T-cell (primary cell): ENCODE data around the gene DTX1. TPM values are rescaled to one million over a fixed set of nuclear protein-coding genes. Genes with fewer than 3 reads are reported as not detected.

Experiments used
- ATAC-seq, 4 experiments: fragments of 200-7000 bp in 3 of 4; fragments of 150-1000 bp in 1 of 4; cut with Tn5 transposase; replicated peaks in 1 of 4; 1 replicate in 3 of 4; 2 replicates in 1 of 4; pipeline ENCODE4 v1.10.0; 2021; ENCODE audit warnings: moderate library complexity in 3 of 4, mild to moderate bottlenecking in 2 of 4, moderate number of reproducible peaks in 1 of 4
- CTCF ChIA-PET, 2 donors: fragments of 300-600 bp; sonication (Branson Sonifier 250); formaldehyde crosslinking; loops; one replicate each; lab custom pipeline; 2022; ENCODE audit warnings: antibody characterized with exemption in 2 of 2; lab: Charles Lee
- POLR2A ChIA-PET, 2 donors: fragments of 300-600 bp; sonication (Branson Sonifier 250); formaldehyde crosslinking; loops; one replicate each; lab custom pipeline; 2022; ENCODE audit warnings: antibody characterized with exemption in 2 of 2; lab: Charles Lee
- DNase-seq, 35 experiments: peaks; one replicate each; pipeline versions ENCODE4 v3.0.0 to v3.0.0-alpha.2; 2013 to 2023
- H3K27ac ChIP-seq: one replicate; pipeline ENCODE4 v1.5.1; 2013; ENCODE audit warnings: low read length
- H3K27me3 ChIP-seq, 2 experiments: replicated peaks in 1 of 2; 1 replicate in 1 of 2; 2 replicates in 1 of 2; pipeline versions ENCODE4 v1.6.1 to v1.7.0; 2013; ENCODE audit warnings: low read length in 1 of 2, mixed read lengths in 1 of 2; ENCODE audit not compliant: control insufficient read depth in 2 of 2, insufficient read depth in 2 of 2; ENCODE audit errors: extremely low read depth in 1 of 2
- H3K36me3 ChIP-seq, 2 donors: 1 replicate in 1 of 2; 2 replicates in 1 of 2; pipeline versions ENCODE4 v1.6.1 to v1.7.0; 2013; ENCODE audit warnings: low read length in 1 of 2; ENCODE audit not compliant: control insufficient read depth in 2 of 2, insufficient read depth in 1 of 2; ENCODE audit errors: extremely low read depth in 1 of 2
- H3K4me1 ChIP-seq, 2 experiments: 1 replicate in 1 of 2; 2 replicates in 1 of 2; pipeline versions ENCODE4 v1.6.1 to v1.7.0; 2013; ENCODE audit warnings: low read length in 2 of 2, mixed read lengths in 1 of 2; ENCODE audit not compliant: insufficient read depth in 2 of 2, control insufficient read depth in 1 of 2; ENCODE audit errors: extremely low read depth in 1 of 2
- H3K4me3 ChIP-seq, 2 donors: 1 replicate in 1 of 2; 2 replicates in 1 of 2; pipeline versions ENCODE4 v1.5.1 to v1.7.0; 2013; ENCODE audit warnings: mild to moderate bottlenecking in 2 of 2, low read length in 1 of 2, moderate library complexity in 1 of 2; ENCODE audit not compliant: control insufficient read depth in 1 of 2; ENCODE audit errors: extremely low read depth in 1 of 2
- H3K9me3 ChIP-seq: 2 replicates; pipeline ENCODE4 v1.7.0; 2013
- H3K27ac Mint-ChIP-seq, 2 donors: one replicate each; pipeline ENCODE4 v1.8.0; 2020 to 2021; ENCODE audit warnings: mild to moderate bottlenecking in 2 of 2, mixed read lengths in 2 of 2
- H3K27me3 Mint-ChIP-seq, 2 donors: one replicate each; pipeline ENCODE4 v1.8.0; 2021 to 2022; ENCODE audit warnings: mixed read lengths in 2 of 2
- H3K36me3 Mint-ChIP-seq: one replicate; pipeline ENCODE4 v1.8.0; 2021; ENCODE audit warnings: mixed read lengths
- H3K4me1 Mint-ChIP-seq, 3 donors: one replicate each; pipeline ENCODE4 v1.8.0; 2020 to 2022; ENCODE audit warnings: mixed read lengths in 3 of 3, mild to moderate bottlenecking in 1 of 3
- H3K4me3 Mint-ChIP-seq, 3 donors: one replicate each; pipeline ENCODE4 v1.8.0; 2020 to 2022; ENCODE audit warnings: mild to moderate bottlenecking in 3 of 3, mixed read lengths in 3 of 3, moderate library complexity in 3 of 3
- H3K9me3 Mint-ChIP-seq, 3 donors: one replicate each; pipeline ENCODE4 v1.8.0; 2020 to 2022; ENCODE audit warnings: mixed read lengths in 3 of 3
- WGBS: methylation state at CpG from one replicate; pipeline ENCODE4 v1.1.5; 2013; ENCODE audit warnings: missing lambda C conversion rate; ENCODE audit not compliant: insufficient coverage; 5-methylcytosine and 5-hydroxymethylcytosine counted together
- total RNA-seq, 35 experiments: library from RNA in 6 of 35; stranded (reverse) in 6 of 35; fragments of 120-200 nt in 1 of 35; gene quantifications; one replicate each; pipeline versions ENCODE4 v1.2.1 to v1.2.4 and lab custom pipeline; 2013 to 2026

Gene DTX1
- total RNA-seq, 5 donors from 2014 or later (not counting 1 experiment from before 2014, with no cell fraction given) = 5.6 to 12.0 (median 10.4) TPM

GRCh38 chr12:113093409-113094101 is 37.0 kb downstream of the DTX1 start:
- Mint-ChIP-seq H3K4me3 (no peak overlapping the region), H3K9me3 (no peaks in the 10 kb centered on the region), H3K4me1 (peaks cover 61 to 73% (median 67%) of the 10 kb centered on the region in 3 donors), H3K27me3 (no peaks in the 10 kb centered on the region), H3K27ac (peak overlapping the region; percentile 28 to 57), H3K36me3 (peaks cover 4% of the 10 kb centered on the region)
- Histone ChIP-seq H3K4me3 (no peak overlapping the region), H3K27me3 (peaks cover 0 to 2% of the 10 kb centered on the region in 2 experiments), H3K27ac (no peak overlapping the region), H3K4me1 (peaks cover 37 to 72% of the 10 kb centered on the region in 2 experiments), H3K9me3 (no peaks in the 10 kb centered on the region), H3K36me3 (peaks cover 0 to 4% of the 10 kb centered on the region in 2 donors)
- ATAC-seq = no peak
- WGBS = 93% methylated on average over 21 of the region's 32 CpGs
- ChIA-PET POLR2A (interaction anchor here in 1 of 2 donors (0.6 kb wide), 1 partner anchor 1361 kb away, joined by 5 read pairs; no protein-coding TSS in a partner anchor), CTCF (no interaction called here)
- no peak for DNase-seq

GRCh38 chr12:113094738-113095137 is 38.2 kb downstream of the DTX1 start:
- WGBS = 96% methylated on average over 14 of the region's 16 CpGs
- H3K27me3 ChIP-seq = peaks cover 0 to 2% of the 10 kb centered on the region in 2 experiments
- CTCF ChIA-PET = interaction anchor here in 1 of 2 donors (0.6 kb wide), 1 partner anchor 128 kb away, joined by 7 read pairs; no protein-coding TSS in a partner anchor

GRCh38 chr12:113095405-113095804 is 38.9 kb downstream of the DTX1 start:
- H3K4me3 ChIP-seq = no peak overlapping the region
- H3K4me1 ChIP-seq = peaks cover 22 to 56% of the 10 kb centered on the region in 2 experiments
- H3K4me3 Mint-ChIP-seq = no peak overlapping the region
- no peak for ATAC-seq
- no peak overlapping the region for H3K27ac ChIP-seq
- ChIA-PET POLR2A (no interaction called here), CTCF (no interaction called here)
- no peaks in the 10 kb centered on the region for H3K27me3 Mint-ChIP-seq
- H3K4me1 Mint-ChIP-seq = peaks cover 49 to 62% (median 53%) of the 10 kb centered on the region in 3 donors
- 58% methylated on average over 4 of the region's 6 CpGs for WGBS
- peaks cover 0 to 2% of the 10 kb centered on the region in 2 experiments for H3K27me3 ChIP-seq
- H3K27ac Mint-ChIP-seq = peak overlapping the region; percentile 39 to 40
- H3K9me3 Mint-ChIP-seq = no peaks in the 10 kb centered on the region
- peaks cover 0 to 4% of the 10 kb centered on the region in 2 donors for H3K36me3 ChIP-seq
- peaks cover 4% of the 10 kb centered on the region for H3K36me3 Mint-ChIP-seq
- no peak for DNase-seq
- H3K9me3 ChIP-seq = no peaks in the 10 kb centered on the region

More at GRCh38 chr12:113094738-113095137, 38.2 kb downstream of the DTX1 start:
- Mint-ChIP-seq H3K4me1 (peaks cover 54 to 69% (median 60%) of the 10 kb centered on the region in 3 donors), H3K27ac (no peak overlapping the region), H3K9me3 (no peaks in the 10 kb centered on the region), H3K36me3 (peaks cover 4% of the 10 kb centered on the region), H3K27me3 (no peaks in the 10 kb centered on the region), H3K4me3 (no peak overlapping the region)
- POLR2A ChIA-PET = no interaction called here
- DNase-seq = no peak
- peaks cover 27 to 63% of the 10 kb centered on the region in 2 experiments for H3K4me1 ChIP-seq
- no peaks in the 10 kb centered on the region for H3K9me3 ChIP-seq
- peaks cover 0 to 4% of the 10 kb centered on the region in 2 donors for H3K36me3 ChIP-seq
- H3K27ac ChIP-seq = no peak overlapping the region
- no peak overlapping the region for H3K4me3 ChIP-seq
- ATAC-seq = no peak

- Mint-ChIP-seq H3K27ac (peak overlapping the region in 1 of 2 donors; percentile 28), H3K4me3 (no peak overlapping the region), H3K36me3 (peaks cover 4% of the 10 kb centered on the region), H3K27me3 (no peaks in the 10 kb centered on the region), H3K9me3 (no peaks in the 10 kb centered on the region), H3K4me1 (peaks cover 34 to 47% (median 39%) of the 10 kb centered on the region in 3 donors)
- Histone ChIP-seq H3K27ac (no peak overlapping the region), H3K36me3 (peaks cover 0 to 4% of the 10 kb centered on the region in 2 donors), H3K27me3 (peaks cover 0 to 2% of the 10 kb centered on the region in 2 experiments), H3K9me3 (no peaks in the 10 kb centered on the region), H3K4me3 (no peak overlapping the region), H3K4me1 (peaks cover 10 to 42% of the 10 kb centered on the region in 2 experiments)
- DNase-seq (no peak), ATAC-seq (no peak)
- WGBS = 93% methylated on average over 22 of the region's 30 CpGs
- CTCF ChIA-PET = interaction anchor here (0.6 to 0.7 kb wide), 4 partner anchors 11 to 197 kb away, joined by 3 to 6 read pairs (median 4); no protein-coding TSS in a partner anchor
- POLR2A ChIA-PET = no interaction called here
Observed at GRCh38 chr12:113096675-113097461, 40.3 kb downstream of the DTX1 start.

GRCh38 chr12:113097716-113098440 is 41.3 kb downstream of the DTX1 start:
- POLR2A ChIA-PET = no interaction called here
- ATAC-seq = peak in 1 of 4 experiments; percentile 19

More at GRCh38 chr12:113097716-113098440, 41.3 kb downstream of the DTX1 start:
- no peak overlapping the region for H3K4me3 ChIP-seq
- Mint-ChIP-seq H3K36me3 (peaks cover 4% of the 10 kb centered on the region), H3K4me1 (peaks cover 24 to 37% (median 32%) of the 10 kb centered on the region in 3 donors), H3K9me3 (no peaks in the 10 kb centered on the region), H3K27ac (peak overlapping the region; percentile 34 to 76), H3K4me3 (no peak overlapping the region), H3K27me3 (no peaks in the 10 kb centered on the region)
- H3K27me3 ChIP-seq = peaks cover 0 to 2% of the 10 kb centered on the region in 2 experiments
- peaks cover under 1 to 33% of the 10 kb centered on the region in 2 experiments for H3K4me1 ChIP-seq
- H3K36me3 ChIP-seq = peaks cover 0 to 4% of the 10 kb centered on the region in 2 donors
- CTCF ChIA-PET = interaction anchor here (0.7 to 1.9 kb wide), 8 partner anchors 12 to 53 kb away, joined by 3 to 8 read pairs (median 4); no protein-coding TSS in a partner anchor
- WGBS = 77% methylated on average over 6 of the region's 14 CpGs
- no peaks in the 10 kb centered on the region for H3K9me3 ChIP-seq
- DNase-seq = no peak
- H3K27ac ChIP-seq = no peak overlapping the region
